CD4-positive, alpha-beta T cell treated with Interleukin-2 at 100 ng/mL for 4 hours (primary cell): Measurements from ENCODE around the gene FADS3.

Experiments
- DNase-seq: peaks from one replicate; pipeline ENCODE4 v3.0.0-alpha.2; 2020; ENCODE audit warnings: low spot score

The FADS3 gene

DNA sequence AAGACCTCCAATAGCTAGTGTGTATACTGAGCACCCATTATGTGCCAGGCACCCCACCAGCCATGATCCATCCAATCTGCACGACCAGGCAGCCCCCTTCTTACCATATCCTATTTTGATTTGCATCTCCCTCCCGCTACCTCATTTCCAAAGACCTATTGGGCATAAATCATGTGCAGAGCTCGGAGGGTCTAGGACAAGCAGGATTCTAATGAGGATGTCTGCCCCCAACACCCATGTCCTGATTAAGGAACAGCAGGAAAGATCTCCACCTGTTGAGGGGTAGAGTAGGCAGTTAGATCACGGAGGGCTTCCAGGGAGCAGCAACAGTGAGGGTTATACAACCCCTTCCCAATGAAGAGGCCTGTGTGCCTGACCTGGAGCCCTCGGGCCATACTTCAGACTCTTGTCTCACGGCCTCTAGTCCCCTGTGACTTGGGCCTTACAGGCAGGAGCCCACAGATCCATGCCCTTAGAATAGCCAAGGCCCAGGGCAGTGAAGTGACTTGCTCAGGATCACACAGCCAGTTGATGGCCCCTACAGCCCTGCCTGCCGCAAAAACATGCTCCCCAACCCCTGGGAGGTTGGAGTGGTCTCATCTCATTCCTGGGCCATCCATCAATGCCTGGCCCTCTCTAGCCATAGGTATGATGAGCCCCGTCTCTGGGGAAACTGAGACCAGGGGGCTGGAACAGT lies 22.5 kb upstream of the FADS3 start:
- no peak for DNase-seq

DNA sequence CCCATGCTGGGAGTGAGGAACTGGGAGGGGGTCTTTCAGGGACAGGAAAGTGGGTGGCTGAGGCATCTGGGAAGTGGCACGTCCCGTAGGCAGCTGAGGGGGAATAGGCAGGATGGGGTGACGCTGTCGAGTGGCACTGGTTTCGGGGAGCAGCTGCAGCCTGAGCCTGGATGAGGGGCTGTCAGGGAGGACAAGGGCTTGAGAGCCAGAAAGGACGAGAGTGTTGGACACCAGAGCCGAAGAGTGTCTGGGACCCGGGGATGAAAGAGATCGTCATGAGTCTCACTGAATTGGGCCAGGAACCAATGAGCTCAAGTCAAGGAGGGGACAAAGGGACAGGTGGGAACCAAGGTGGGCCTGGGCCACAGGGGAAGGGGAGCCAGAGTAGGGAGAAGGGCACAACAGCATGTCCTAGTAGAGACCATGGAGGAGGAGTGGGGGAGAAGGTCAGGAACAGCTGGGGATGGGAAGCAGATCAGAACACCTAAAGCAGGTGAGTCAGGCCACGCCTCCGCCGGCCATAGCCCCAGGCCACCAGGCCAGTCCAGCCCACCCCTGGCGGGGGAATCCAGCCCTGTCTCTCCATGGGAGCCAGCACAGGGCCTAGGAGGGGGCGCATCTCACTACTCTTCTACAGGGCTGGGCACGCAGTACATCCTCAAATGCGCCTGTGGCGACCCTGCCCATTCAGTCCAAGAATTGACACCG lies 21.8 kb upstream of the FADS3 start:
- no peak for DNase-seq

GRCh38 chr11:61912530-61912898 lies 21.2 kb upstream of the FADS3 start:
- no peak for DNase-seq

DNA sequence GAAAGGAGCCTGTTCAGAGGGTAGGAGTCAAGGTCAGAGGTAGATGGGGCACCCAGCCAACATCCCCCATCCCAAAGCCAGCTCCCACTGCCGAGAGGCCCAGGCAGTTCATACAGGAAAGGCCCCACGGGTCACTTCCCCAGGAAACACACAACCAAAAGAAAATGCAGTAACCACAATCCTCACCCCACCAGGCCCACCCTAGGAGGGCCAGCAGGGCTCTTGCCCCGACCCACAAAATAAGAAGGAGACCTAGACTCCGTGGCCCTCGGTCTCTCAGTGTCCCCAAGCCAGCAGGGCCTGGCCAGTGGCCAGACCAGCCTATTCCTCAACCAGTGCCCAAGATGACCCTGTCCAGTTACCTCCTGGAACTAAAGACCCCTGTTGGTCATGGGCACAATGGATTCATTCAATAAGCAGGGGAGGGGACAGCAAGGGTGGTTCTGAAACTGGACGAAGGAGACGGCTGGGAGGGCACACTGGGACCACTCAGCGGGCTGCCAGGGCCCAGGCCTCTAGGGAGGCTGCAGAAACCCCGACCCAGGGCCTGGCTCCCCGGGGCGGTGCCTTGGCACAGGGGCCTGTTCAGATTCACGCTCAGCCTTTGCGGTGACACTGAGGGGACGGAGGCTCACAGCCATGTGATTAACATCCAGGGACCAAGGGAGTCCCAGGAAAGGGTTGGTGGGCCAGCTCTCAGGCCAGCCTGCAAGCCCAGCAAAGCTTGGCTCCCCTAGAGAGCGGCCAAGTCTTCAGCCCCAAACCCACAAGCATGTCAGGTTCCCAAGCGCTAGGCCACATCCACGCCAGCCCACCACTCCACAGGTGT lies 20.6 kb upstream of the FADS3 start:
- no peak for DNase-seq

DNA sequence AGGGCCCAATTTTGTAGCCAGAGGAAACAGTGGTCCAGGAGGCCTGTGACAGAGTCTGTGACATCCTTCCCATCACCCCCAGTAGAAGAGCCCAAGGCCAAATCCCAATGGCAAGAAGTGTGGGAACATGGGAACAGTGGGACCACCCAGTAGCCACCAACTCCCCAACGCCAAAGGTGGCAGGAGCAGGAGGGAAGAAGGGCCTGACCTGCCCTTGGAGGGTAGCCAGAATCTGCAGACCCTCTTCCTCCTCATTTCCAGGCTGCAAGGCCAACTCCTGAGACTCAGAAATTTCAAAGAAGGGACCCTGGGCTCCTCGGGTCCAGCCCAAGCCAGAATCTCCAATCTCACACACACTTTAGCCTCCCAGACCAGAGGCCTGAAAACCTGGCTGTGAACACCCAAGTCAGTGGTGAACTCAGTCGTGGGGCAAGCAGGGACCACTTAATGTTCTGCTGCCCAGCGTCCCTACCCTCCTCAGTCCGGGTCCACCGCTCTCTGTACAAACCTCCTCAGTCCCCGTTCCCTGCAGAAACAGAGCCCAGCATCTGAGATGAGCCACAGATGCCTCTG lies 19.9 kb upstream of the FADS3 start:
- DNase-seq = no peak

DNA sequence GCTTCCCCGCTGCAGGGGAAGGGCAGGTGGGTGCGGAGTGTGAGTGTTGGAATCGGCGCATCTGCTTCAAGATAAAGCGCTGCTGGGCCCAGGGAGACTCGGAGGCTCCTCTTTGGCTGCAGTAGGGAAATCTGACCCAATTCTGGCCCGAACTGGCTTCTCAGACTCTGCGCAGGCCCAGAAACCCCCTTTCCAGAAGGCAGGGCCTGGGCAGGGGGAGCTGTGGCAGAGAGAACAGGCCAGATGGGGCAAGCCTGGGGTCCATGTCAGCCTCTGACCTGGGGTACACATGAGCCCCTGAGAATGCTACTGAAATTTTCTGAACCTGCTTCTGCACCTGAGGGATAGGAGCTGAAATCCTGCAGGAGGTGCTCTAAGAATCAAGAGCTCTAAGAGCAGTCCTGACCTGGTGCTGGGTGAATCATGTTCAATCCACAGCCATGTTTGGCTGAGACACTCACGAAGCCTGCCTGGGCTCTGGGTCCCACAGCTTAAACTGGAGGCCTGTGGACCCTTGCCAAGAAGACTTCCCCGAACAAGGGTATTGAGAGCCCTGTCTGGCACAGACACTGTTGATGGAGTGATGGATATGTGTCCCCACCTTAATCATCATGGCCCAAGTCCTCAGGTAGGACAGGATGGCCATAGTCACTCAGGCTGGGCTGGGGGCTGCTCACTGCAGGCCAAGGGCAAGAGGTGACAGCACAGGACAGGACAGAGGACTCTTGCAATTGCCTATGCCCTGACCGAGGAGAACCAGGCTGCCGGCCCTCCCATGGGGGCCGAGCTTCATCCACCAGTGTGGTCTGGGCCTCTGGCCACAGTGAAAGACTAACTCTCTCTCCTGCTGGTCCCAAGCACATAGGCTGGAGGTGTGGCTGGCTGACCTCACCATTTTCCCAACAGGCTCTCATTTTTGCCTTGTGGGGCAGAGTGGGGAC lies 19.1 kb upstream of the FADS3 start:
- DNase-seq = no peak

DNA sequence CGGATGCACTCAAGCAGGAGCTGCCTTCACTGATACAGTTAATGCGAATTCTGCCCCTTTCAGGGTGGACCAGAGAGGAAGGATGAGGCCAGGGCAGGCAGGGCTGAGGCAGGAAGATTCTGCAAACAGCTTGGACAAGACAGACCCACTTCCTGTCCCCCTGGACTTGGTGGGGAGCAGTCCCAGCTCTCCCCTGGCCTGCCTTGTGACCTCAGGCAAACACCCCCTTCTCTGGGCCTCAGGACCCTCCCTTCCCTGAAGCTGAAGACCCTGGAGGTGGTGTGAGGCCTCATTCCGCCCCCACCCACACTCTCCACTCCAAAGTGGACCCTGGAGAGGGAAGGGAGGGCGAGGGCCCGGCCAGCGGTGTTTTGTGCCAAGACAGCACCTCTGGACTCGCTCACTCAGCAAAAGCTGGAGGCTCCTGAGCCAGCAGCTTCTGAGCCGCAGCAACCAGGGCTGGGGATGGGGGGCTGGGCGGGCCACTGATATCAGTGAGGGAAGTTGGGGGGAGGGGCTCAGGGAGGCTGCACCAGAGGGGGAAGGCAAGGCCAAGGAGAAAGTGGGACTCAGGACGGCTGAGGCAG lies 17.5 kb upstream of the FADS3 start:
- no peak for DNase-seq

GRCh38 chr11:61907871-61908729 lies 16.8 kb upstream of the FADS3 start:
- no peak for DNase-seq

GRCh38 chr11:61907282-61907681 lies 15.9 kb upstream of the FADS3 start:
- no peak for DNase-seq

DNA sequence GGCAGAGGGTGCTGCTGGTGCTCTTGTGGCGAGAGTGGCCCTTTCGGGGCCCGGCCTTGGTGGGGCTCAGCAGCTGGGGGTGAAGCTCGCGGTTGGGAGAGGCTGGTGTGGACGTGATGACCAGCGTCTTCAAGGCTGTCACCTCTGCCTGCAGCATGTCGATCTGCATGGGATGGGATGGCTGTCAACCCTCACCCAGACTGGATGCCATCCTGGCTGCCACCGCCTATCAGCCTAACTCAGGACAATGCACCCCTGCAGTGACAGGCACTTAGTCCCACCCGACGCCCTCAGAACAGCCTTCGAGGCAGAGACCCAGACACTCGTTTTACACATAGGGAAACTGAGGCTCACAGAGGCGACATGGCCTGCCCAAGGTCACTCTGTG lies 15.2 kb upstream of the FADS3 start:
- no peak for DNase-seq

GRCh38 chr11:61905801-61906521 lies 14.6 kb upstream of the FADS3 start:
- DNase-seq = no peak

- no peak for DNase-seq
These were observed 13.8 kb upstream of the FADS3 start for GRCh38 chr11:61905067-61905696.

- no peak for DNase-seq
These were observed 13.2 kb upstream of the FADS3 start for GRCh38 chr11:61904539-61905048.

GRCh38 chr11:61903845-61904244 lies 12.5 kb upstream of the FADS3 start:
- DNase-seq = no peak

DNA sequence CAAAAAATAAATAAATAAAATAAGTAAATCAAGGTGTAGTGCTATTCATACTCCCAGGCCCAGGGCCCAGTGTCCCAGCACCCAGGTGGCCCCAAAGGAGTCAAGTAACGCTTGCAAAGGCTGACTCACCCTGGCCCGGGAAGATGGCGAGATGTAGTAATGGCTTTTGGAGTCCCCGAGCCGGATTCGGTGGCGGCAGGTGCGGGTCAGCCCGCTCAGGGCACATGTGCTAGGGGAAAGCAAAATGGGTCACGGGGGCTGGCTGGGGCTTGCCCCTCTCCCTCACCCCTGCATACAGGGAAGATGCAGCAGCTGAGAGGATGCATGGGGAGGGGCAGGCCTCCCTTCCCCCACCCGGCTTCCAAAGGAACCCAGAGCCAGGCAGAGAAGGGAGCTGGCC lies 11.0 kb upstream of the FADS3 start:
- no peak for DNase-seq

GRCh38 chr11:61901397-61901796 lies 10.1 kb upstream of the FADS3 start:
- DNase-seq = no peak

GRCh38 chr11:61900251-61900650 lies 8.9 kb upstream of the FADS3 start:
- no peak for DNase-seq

DNA sequence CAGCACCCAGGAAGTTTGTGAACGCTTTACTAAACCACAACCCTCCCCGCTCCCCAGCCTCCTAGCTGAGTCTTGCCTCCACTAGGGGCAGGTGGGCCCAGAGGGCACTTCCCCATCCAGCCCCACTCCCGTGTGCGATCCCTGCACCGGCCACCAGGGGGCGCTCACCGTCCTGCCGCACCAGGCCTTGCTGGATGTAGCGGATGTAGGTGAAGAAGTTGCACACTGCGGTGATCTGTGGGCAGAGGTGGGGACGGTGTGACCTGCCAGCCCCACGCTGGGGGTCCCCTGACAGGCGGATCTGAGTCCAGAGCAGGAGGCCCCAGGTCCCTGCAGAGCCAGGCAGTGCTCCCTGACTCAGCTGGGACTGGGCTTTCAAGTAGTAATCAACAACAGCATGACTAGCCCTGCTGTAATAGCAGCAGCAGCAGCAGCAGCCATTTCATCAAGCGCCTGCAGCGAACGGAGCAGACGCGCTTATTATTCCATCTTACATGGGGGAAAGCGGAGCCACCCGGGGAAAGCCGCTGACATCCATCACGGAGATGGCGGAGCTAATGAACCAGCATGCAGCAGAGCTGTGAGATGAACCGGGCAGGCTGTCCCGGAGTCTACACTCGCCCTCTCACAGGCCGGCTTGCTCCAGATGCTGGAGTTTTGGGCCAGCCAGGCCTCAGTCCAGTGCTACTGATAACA lies 7.9 kb upstream of the FADS3 start:
- DNase-seq = peak; percentile 90
